GM10266 (cell line): ENCODE results near the gene KRTAP10-1.

Experiments
- DNase-seq: peaks from one replicate; pipeline ENCODE4 v3.0.0; 2012; ENCODE audit errors: extremely low spot score
- CTCF ChIP-seq: IDR thresholded peaks from 2 replicates; pipeline ENCODE4 v1.5.1; 2012; ENCODE audit warnings: mild to moderate bottlenecking, low read depth; ENCODE audit not compliant: control insufficient read depth, insufficient read depth; ENCODE audit errors: missing control alignments

Gene KRTAP10-1

GRCh38 chr21:44494956-44495355 is 45.0 kb downstream of the KRTAP10-1 start:
- DNase-seq = no peak
- no peak for TF ChIP-seq CTCF

- DNase-seq = no peak
Measured at GRCh38 chr21:44494418-44494817, 45.6 kb downstream of the KRTAP10-1 start.

GRCh38 chr21:44492567-44493385 is 47.2 kb downstream of the KRTAP10-1 start:
- TF ChIP-seq CTCF = no peak
- no peak for DNase-seq

More at GRCh38 chr21:44494418-44494817, 45.6 kb downstream of the KRTAP10-1 start:
- TF ChIP-seq CTCF = no peak

- no peak for DNase-seq
- no peak for TF ChIP-seq CTCF
Measured at GRCh38 chr21:44490816-44491215, 49.2 kb downstream of the KRTAP10-1 start.

- TF ChIP-seq CTCF = no peak
- DNase-seq = no peak
Measured at GRCh38 chr21:44490405-44490804, 49.6 kb downstream of the KRTAP10-1 start.

GRCh38 chr21:44489962-44490361 is 50.0 kb downstream of the KRTAP10-1 start:
- TF ChIP-seq CTCF = no peak
- DNase-seq = no peak
